Lower leg skin (tissue), 3 donors: Measurements from ENCODE around the gene SMIM7.

Source experiments
- POLR2A ChIP-seq, 2 donors: fragments of 450-650 bp; IDR thresholded peaks; one replicate each; pipeline ENCODE4 v1.6.1; 2016 to 2017; ENCODE audit warnings: antibody characterized with exemption in 2 of 2, mild to moderate bottlenecking in 1 of 2, moderate library complexity in 1 of 2
- TF ChIP-seq, protein P1 (sequence below), 3 donors: fragments of 450-650 bp; IDR thresholded peaks; one replicate each; pipeline ENCODE4 v1.5.1; 2016; ENCODE audit warnings: antibody characterized with exemption in 3 of 3, mild to moderate bottlenecking in 3 of 3, moderate library complexity in 2 of 3

DNA sequence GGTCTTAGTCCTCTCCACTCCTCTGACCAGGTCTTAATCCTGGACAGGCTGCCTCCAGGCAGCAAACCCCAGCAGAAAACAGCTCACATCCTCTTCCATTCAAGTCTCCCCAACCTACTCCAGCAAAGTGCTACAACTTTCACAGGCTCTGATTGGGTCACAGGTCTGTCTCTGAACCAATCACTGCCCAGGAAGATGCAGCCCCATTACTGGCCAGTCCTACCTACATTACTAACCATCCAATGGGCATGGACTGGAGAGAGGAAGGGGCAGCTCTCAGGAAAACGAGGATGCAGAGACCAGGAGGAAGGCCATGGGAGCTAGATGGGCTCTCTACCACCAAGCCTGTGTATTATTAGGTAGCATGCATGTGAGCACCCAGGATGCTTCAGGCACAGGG is 44.1 kb downstream of the SMIM7 start:
- TF ChIP-seq, protein P1, sequence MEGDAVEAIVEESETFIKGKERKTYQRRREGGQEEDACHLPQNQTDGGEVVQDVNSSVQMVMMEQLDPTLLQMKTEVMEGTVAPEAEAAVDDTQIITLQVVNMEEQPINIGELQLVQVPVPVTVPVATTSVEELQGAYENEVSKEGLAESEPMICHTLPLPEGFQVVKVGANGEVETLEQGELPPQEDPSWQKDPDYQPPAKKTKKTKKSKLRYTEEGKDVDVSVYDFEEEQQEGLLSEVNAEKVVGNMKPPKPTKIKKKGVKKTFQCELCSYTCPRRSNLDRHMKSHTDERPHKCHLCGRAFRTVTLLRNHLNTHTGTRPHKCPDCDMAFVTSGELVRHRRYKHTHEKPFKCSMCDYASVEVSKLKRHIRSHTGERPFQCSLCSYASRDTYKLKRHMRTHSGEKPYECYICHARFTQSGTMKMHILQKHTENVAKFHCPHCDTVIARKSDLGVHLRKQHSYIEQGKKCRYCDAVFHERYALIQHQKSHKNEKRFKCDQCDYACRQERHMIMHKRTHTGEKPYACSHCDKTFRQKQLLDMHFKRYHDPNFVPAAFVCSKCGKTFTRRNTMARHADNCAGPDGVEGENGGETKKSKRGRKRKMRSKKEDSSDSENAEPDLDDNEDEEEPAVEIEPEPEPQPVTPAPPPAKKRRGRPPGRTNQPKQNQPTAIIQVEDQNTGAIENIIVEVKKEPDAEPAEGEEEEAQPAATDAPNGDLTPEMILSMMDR (IDR thresholded peaks at IDR 0.05): no peak
- no peak for TF ChIP-seq POLR2A (IDR thresholded peaks at IDR 0.05)
